Measurements from ENCODE around the gene MAGI2. TPM values are rescaled to one million over a fixed set of nuclear protein-coding genes. Genes with fewer than 3 reads are reported as not detected.

Gene MAGI2
- total RNA-seq, 1 donor from 2014 or later: 11.4 TPM

- no peak overlapping the region for H3K4me3 Mint-ChIP-seq (ENCODE audit: low read depth)
- H3K27me3 Mint-ChIP-seq: no peaks in the 10 kb centered on the region
- H3K36me3 Mint-ChIP-seq (ENCODE audit: insufficient read depth): no peaks in the 10 kb centered on the region
- no peak for TF ChIP-seq CTCF (IDR thresholded peaks at IDR 0.05; ENCODE audit: unreplicated experiment)
- DNase-seq (ENCODE audit: low spot score, unreplicated experiment): no peak
- H3K4me1 Mint-ChIP-seq (ENCODE audit: low read depth): peaks cover 32% of the 10 kb centered on the region
- H3K27ac Mint-ChIP-seq: no peak overlapping the region
- no peaks in the 10 kb centered on the region for H3K9me3 Mint-ChIP-seq (ENCODE audit: low read depth)
These were observed 741.4 kb downstream of the MAGI2 start for GRCh38 chr7:78712111-78712510.

GRCh38 chr7:78709658-78710057 is 743.8 kb downstream of the MAGI2 start:
- Mint-ChIP-seq H3K27me3 (no peaks in the 10 kb centered on the region), H3K4me1 (ENCODE audit: low read depth) (peaks cover 16% of the 10 kb centered on the region), H3K9me3 (ENCODE audit: low read depth) (peaks cover 4% of the 10 kb centered on the region), H3K4me3 (ENCODE audit: low read depth) (no peak overlapping the region), H3K27ac (no peak overlapping the region), H3K36me3 (ENCODE audit: insufficient read depth) (peaks cover 1% of the 10 kb centered on the region)
- TF ChIP-seq CTCF (IDR thresholded peaks at IDR 0.05; ENCODE audit: unreplicated experiment): no peak
- no peak for DNase-seq (ENCODE audit: low spot score, unreplicated experiment)

GRCh38 chr7:78704504-78704903 is 749.0 kb downstream of the MAGI2 start:
- Mint-ChIP-seq H3K9me3 (ENCODE audit: low read depth) (peaks cover 13% of the 10 kb centered on the region), H3K4me3 (ENCODE audit: low read depth) (no peak overlapping the region), H3K4me1 (ENCODE audit: low read depth) (peaks cover 2% of the 10 kb centered on the region), H3K36me3 (ENCODE audit: insufficient read depth) (peaks cover 3% of the 10 kb centered on the region), H3K27me3 (no peaks in the 10 kb centered on the region), H3K27ac (no peak overlapping the region)
- no peak for DNase-seq (ENCODE audit: low spot score, unreplicated experiment)
- no peak for TF ChIP-seq CTCF (IDR thresholded peaks at IDR 0.05; ENCODE audit: unreplicated experiment)

GRCh38 chr7:78703391-78703790 is 750.1 kb downstream of the MAGI2 start:
- H3K27me3 Mint-ChIP-seq: no peaks in the 10 kb centered on the region
- H3K9me3 Mint-ChIP-seq (ENCODE audit: low read depth): peaks cover 13% of the 10 kb centered on the region
- no peak overlapping the region for H3K27ac Mint-ChIP-seq
- DNase-seq (ENCODE audit: low spot score, unreplicated experiment): no peak
- no peaks in the 10 kb centered on the region for H3K4me1 Mint-ChIP-seq (ENCODE audit: low read depth)
- H3K4me3 Mint-ChIP-seq (ENCODE audit: low read depth): no peak overlapping the region
- no peak for TF ChIP-seq CTCF (IDR thresholded peaks at IDR 0.05; ENCODE audit: unreplicated experiment)
- H3K36me3 Mint-ChIP-seq (ENCODE audit: insufficient read depth): peaks cover 3% of the 10 kb centered on the region

GRCh38 chr7:78702770-78703169 is 750.7 kb downstream of the MAGI2 start:
- Mint-ChIP-seq H3K4me3 (ENCODE audit: low read depth) (no peak overlapping the region), H3K36me3 (ENCODE audit: insufficient read depth) (peaks cover 3% of the 10 kb centered on the region), H3K4me1 (ENCODE audit: low read depth) (no peaks in the 10 kb centered on the region), H3K27me3 (no peaks in the 10 kb centered on the region), H3K27ac (no peak overlapping the region), H3K9me3 (ENCODE audit: low read depth) (peaks cover 13% of the 10 kb centered on the region)
- no peak for DNase-seq (ENCODE audit: low spot score, unreplicated experiment)
- TF ChIP-seq CTCF (IDR thresholded peaks at IDR 0.05; ENCODE audit: unreplicated experiment): no peak
